CD14-positive monocyte (primary cell): ENCODE measurements around the gene SLC35C1. TPM values are rescaled to one million over a fixed set of nuclear protein-coding genes. Genes with fewer than 3 reads are reported as not detected.

Source experiments
- DNase-seq, 3 donors: peaks; one replicate each; pipeline ENCODE4 v3.0.0-alpha.2; 2011 to 2022
- H2AFZ ChIP-seq: 2 replicates; pipeline ENCODE4 v1.6.0; 2012; ENCODE audit warnings: mild to moderate bottlenecking, low read depth, low read length, inconsistent platforms; ENCODE audit not compliant: insufficient read depth, poor library complexity, severe bottlenecking
- H3K27ac ChIP-seq, 2 donors: 1 replicate in 1 of 2; 2 replicates in 1 of 2; pipeline ENCODE4 v1.5.1; 2012 to 2013; ENCODE audit warnings: low read length in 2 of 2, control low read depth in 1 of 2, inconsistent platforms in 1 of 2, low read depth in 1 of 2, mild to moderate bottlenecking in 1 of 2
- H3K27me3 ChIP-seq, 2 donors: one replicate each; pipeline versions ENCODE4 v1.6.0 to v1.6.1; 2011 to 2013; ENCODE audit warnings: low read length in 2 of 2; ENCODE audit not compliant: control insufficient read depth in 2 of 2, insufficient read depth in 2 of 2
- H3K36me3 ChIP-seq, 2 donors: replicated peaks in 1 of 2; 1 replicate in 1 of 2; 2 replicates in 1 of 2; pipeline versions ENCODE4 v1.5.1 to v1.6.1; 2012 to 2013; ENCODE audit warnings: low read length in 2 of 2, control low read depth in 1 of 2, inconsistent platforms in 1 of 2, mild to moderate bottlenecking in 1 of 2; ENCODE audit not compliant: insufficient read depth in 2 of 2, control insufficient read depth in 1 of 2
- H3K4me1 ChIP-seq, 2 donors: 1 replicate in 1 of 2; 2 replicates in 1 of 2; pipeline versions ENCODE4 v1.5.1 to v1.6.1; 2012 to 2013; ENCODE audit warnings: low read length in 2 of 2, control low read depth in 1 of 2, inconsistent platforms in 1 of 2, mild to moderate bottlenecking in 1 of 2, moderate library complexity in 1 of 2; ENCODE audit not compliant: insufficient read depth in 2 of 2, control insufficient read depth in 1 of 2
- H3K4me2 ChIP-seq: replicated peaks from 2 replicates; pipeline ENCODE3; 2012; ENCODE audit warnings: low read length, moderate library complexity, mild to moderate bottlenecking; ENCODE audit not compliant: poor library complexity, severe bottlenecking; ENCODE audit errors: extremely low read depth
- H3K4me3 ChIP-seq, 3 experiments: fragments of 200-600 bp in 1 of 3; sonication (generic) in 1 of 3; replicated peaks in 1 of 3; 1 replicate in 2 of 3; 2 replicates in 1 of 3; pipeline ENCODE4 v1.5.1; 2011 to 2013; ENCODE audit warnings: low read length in 3 of 3, mild to moderate bottlenecking in 3 of 3, control low read depth in 2 of 3, low read depth in 2 of 3, inconsistent platforms in 1 of 3, moderate library complexity in 1 of 3
- H3K79me2 ChIP-seq: 2 replicates; pipeline ENCODE4 v1.6.0; 2012; ENCODE audit warnings: mild to moderate bottlenecking, control low read depth, inconsistent platforms, low read length, moderate library complexity; ENCODE audit not compliant: insufficient read depth
- H3K9ac ChIP-seq: 2 replicates; pipeline ENCODE4 v1.6.0; 2017; ENCODE audit warnings: low read length, mild to moderate bottlenecking; ENCODE audit not compliant: insufficient read depth, poor library complexity, severe bottlenecking
- H3K9me3 ChIP-seq, 2 donors: replicated peaks in 1 of 2; 1 replicate in 1 of 2; 2 replicates in 1 of 2; pipeline versions ENCODE4 v1.5.1 to v1.6.1; 2012 to 2013; ENCODE audit warnings: low read length in 2 of 2, control low read depth in 1 of 2; ENCODE audit not compliant: control insufficient read depth in 1 of 2, insufficient read depth in 1 of 2
- H4K20me1 ChIP-seq: 2 replicates; pipeline ENCODE4 v1.6.0; 2012; ENCODE audit warnings: mild to moderate bottlenecking, low read length, control low read depth, moderate library complexity; ENCODE audit not compliant: insufficient read depth
- H3K27ac Mint-ChIP-seq, 7 donors: one replicate each; pipeline ENCODE4 v1.8.0; 2020; ENCODE audit warnings: mild to moderate bottlenecking in 7 of 7, mixed read lengths in 7 of 7, moderate library complexity in 6 of 7, inconsistent platforms in 2 of 7
- H3K27me3 Mint-ChIP-seq, 3 donors: one replicate each; pipeline ENCODE4 v1.8.0; 2021 to 2022; ENCODE audit warnings: low read depth in 3 of 3, mild to moderate bottlenecking in 3 of 3, mixed read lengths in 3 of 3, moderate library complexity in 3 of 3, inconsistent platforms in 1 of 3
- H3K36me3 Mint-ChIP-seq, 2 donors: one replicate each; pipeline ENCODE4 v1.8.0; 2020; ENCODE audit warnings: mixed read lengths in 2 of 2, inconsistent platforms in 1 of 2, mild to moderate bottlenecking in 1 of 2
- H3K4me1 Mint-ChIP-seq: one replicate; pipeline ENCODE4 v1.8.0; 2020; ENCODE audit warnings: mild to moderate bottlenecking, mixed read lengths
- H3K4me3 Mint-ChIP-seq, 2 donors: one replicate each; pipeline ENCODE4 v1.8.0; 2020; ENCODE audit warnings: mild to moderate bottlenecking in 2 of 2, mixed read lengths in 2 of 2, moderate library complexity in 1 of 2
- H3K9me3 Mint-ChIP-seq, 7 donors: one replicate each; pipeline ENCODE4 v1.8.0; 2020 to 2022; ENCODE audit warnings: mixed read lengths in 7 of 7, mild to moderate bottlenecking in 6 of 7, moderate library complexity in 6 of 7, inconsistent platforms in 2 of 7
- WGBS: methylation state at CpG from one replicate; pipeline ENCODE4 v1.1.5; 2013; ENCODE audit warnings: missing lambda C conversion rate; ENCODE audit not compliant: insufficient coverage; 5-methylcytosine and 5-hydroxymethylcytosine counted together
- intact Hi-C, 2 donors: fragments of 100-400 bp; cut with micrococcal nuclease; formaldehyde crosslinking; loops; one replicate each; pipeline versions ENCODE4 v1.15.0 to v1.15.1; 2023
- polyA plus RNA-seq, 3 donors: library from polyadenylated mRNA; depleted of rRNA in 1 of 3; unstranded in 2 of 3; stranded (reverse) in 1 of 3; fragments of 300-500 nt in 2 of 3; fragments of >200 nt in 1 of 3; fragmentation: Illumina TruSeq in 2 of 3; gene quantifications; 1 replicate in 2 of 3; 2 replicates in 1 of 3; pipeline ENCODE4 v1.2.3, GENCODE V29; 2012 to 2021
- TF ChIP-seq, protein P1 (sequence below): fragments of 200-600 bp; IDR thresholded peaks from one replicate; pipeline ENCODE4 v1.8.0; 2022; ENCODE audit warnings: antibody characterized with exemption, mild to moderate bottlenecking

The SLC35C1 gene
- polyA plus RNA-seq, 3 donors, result 5.0 to 14.0 (median 12.8) TPM

DNA sequence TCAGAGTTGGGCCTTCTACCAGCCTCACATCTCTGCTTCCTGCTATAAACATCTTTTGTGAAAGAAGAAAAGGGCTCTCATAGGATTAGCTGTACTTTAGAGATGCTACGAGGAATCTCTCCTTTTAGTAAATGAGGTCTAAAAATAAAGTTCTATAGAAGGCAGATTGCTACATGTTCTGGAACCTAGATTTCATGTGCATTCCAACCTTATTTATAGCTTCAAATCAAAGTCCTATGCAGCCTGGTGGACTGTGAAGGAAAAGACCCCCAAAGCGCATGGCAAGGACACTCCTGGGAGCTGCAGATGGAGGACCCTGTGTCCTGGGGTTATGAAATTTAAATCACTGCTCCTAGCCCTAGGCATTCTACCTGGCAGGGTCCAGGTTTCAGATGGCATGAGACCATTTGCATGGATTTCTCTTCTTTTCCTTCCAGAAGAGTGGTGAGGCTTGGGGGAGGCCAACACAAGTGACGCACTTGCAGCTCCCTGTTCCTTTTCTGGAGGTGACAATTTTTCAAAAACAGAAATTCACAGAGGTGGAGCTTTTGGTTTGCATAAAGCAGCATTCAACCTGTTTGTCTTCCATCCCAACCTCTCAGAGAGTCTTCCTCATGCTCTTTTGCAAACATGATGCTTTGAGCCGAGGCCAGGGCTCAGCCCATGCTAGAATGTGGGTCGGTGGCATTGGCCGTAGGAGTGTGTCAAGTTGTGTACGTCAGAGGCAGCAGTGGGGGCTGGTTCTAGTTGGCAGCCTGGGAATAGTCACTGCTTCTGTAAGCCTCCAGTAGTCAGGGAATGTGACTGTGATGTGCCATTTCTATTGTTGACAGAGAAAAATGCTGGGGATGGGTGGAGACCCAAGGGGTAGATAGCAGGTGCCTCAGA lies 48.6 kb downstream of the SLC35C1 start:
- Mint-ChIP-seq H3K36me3 (peaks cover 34 to 48% of the 10 kb centered on the region in 2 donors), H3K4me1 (peaks cover 40% of the 10 kb centered on the region), H3K4me3 (no peak overlapping the region), H3K27me3 (no peaks in the 10 kb centered on the region), H3K27ac (no peak overlapping the region), H3K9me3 (no peaks in the 10 kb centered on the region)
- peaks cover 76% of the 10 kb centered on the region for H4K20me1 ChIP-seq
- no peak for DNase-seq
- H3K4me1 ChIP-seq, result peaks cover 27 to 29% of the 10 kb centered on the region in 2 donors
- TF ChIP-seq, protein P1, sequence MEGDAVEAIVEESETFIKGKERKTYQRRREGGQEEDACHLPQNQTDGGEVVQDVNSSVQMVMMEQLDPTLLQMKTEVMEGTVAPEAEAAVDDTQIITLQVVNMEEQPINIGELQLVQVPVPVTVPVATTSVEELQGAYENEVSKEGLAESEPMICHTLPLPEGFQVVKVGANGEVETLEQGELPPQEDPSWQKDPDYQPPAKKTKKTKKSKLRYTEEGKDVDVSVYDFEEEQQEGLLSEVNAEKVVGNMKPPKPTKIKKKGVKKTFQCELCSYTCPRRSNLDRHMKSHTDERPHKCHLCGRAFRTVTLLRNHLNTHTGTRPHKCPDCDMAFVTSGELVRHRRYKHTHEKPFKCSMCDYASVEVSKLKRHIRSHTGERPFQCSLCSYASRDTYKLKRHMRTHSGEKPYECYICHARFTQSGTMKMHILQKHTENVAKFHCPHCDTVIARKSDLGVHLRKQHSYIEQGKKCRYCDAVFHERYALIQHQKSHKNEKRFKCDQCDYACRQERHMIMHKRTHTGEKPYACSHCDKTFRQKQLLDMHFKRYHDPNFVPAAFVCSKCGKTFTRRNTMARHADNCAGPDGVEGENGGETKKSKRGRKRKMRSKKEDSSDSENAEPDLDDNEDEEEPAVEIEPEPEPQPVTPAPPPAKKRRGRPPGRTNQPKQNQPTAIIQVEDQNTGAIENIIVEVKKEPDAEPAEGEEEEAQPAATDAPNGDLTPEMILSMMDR, result no peak
- intact Hi-C loops, result no loop called here
- H3K27ac ChIP-seq, result no peak overlapping the region
- H3K4me2 ChIP-seq, result no peak overlapping the region
- H3K79me2 ChIP-seq, result peaks cover 50% of the 10 kb centered on the region
- H3K27me3 ChIP-seq, result no peaks in the 10 kb centered on the region
- no peak overlapping the region for H3K9ac ChIP-seq
- no peak overlapping the region for H2AFZ ChIP-seq
- 86% methylated on average over 4 of the region's 7 CpGs for WGBS
- H3K36me3 ChIP-seq, result peaks cover 14 to 35% of the 10 kb centered on the region in 2 donors
- no peaks in the 10 kb centered on the region for H3K9me3 ChIP-seq
- H3K4me3 ChIP-seq, result no peak overlapping the region

DNA sequence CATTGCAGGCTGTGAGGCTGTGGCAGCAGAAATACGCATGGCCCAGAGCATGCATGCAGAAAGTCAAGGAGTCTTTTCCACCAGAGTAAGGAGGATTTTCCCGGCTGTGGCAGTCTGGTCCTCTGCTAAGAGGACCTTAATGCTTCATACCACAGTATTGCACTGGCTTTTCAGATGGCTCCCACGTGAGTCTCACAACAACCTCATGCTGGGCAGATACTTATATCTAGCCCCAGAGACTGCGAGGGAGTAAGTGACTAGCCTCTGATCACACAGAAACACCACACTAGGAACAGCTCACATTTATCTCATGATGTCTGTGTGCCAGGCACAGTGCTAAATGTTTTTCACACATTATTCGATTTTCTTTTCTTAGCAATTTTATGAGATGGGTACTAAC lies 50.4 kb downstream of the SLC35C1 start:
- Histone ChIP-seq H3K36me3 (peaks cover 28 to 52% of the 10 kb centered on the region in 2 donors), H3K4me1 (peaks cover 24 to 29% of the 10 kb centered on the region in 2 donors), H3K4me3 (no peak overlapping the region), H3K9me3 (no peaks in the 10 kb centered on the region), H2AFZ (no peak overlapping the region), H3K4me2 (no peak overlapping the region), H3K79me2 (peaks cover 32% of the 10 kb centered on the region), H3K9ac (no peak overlapping the region), H3K27ac (no peak overlapping the region), H4K20me1 (peaks cover 84% of the 10 kb centered on the region), H3K27me3 (no peaks in the 10 kb centered on the region)
- Mint-ChIP-seq H3K4me3 (no peak overlapping the region), H3K27me3 (no peaks in the 10 kb centered on the region), H3K36me3 (peaks cover 48 to 53% of the 10 kb centered on the region in 2 donors), H3K27ac (peak overlapping the region in 2 of 7 donors; percentile 37 to 41), H3K9me3 (no peaks in the 10 kb centered on the region), H3K4me1 (peaks cover 32% of the 10 kb centered on the region)
- TF ChIP-seq, protein P1, result no peak
- DNase-seq, result no peak
- intact Hi-C loops, result no loop called here
- WGBS, result 75% methylated on average over 4 of the region's 5 CpGs
